Activated T-cell treated with anti-CD3 and anti-CD28 coated beads, Interleukin-2, amount 50 U/mL, for 1 hour (primary cell): Measurements from ENCODE around the gene TRIM65.
"Not testable (repeated sequence)": the region's sequence is repeated elsewhere in the genome, so short reads cannot be mapped to it uniquely, and the experiment has no call there.

Source experiments
- DNase-seq: peaks from one replicate; pipeline ENCODE4 v3.0.0-alpha.2; 2020

The TRIM65 gene

GRCh38 chr17:75875182-75875939 lies 21.4 kb downstream of the TRIM65 start:
- DNase-seq: no peak

- DNase-seq: no peak
Observed at GRCh38 chr17:75874323-75875181, 22.2 kb downstream of the TRIM65 start.

GRCh38 chr17:75873587-75874322 lies 23.0 kb downstream of the TRIM65 start:
- no peak for DNase-seq

- peak; percentile 60 for DNase-seq
Observed at GRCh38 chr17:75872434-75873351, 24.1 kb downstream of the TRIM65 start.

GRCh38 chr17:75870228-75870627 lies 26.5 kb downstream of the TRIM65 start:
- DNase-seq: not testable (repeated sequence)

- no peak for DNase-seq
Observed at GRCh38 chr17:75869282-75870141, 27.2 kb downstream of the TRIM65 start.

GRCh38 chr17:75868730-75869281 lies 27.9 kb downstream of the TRIM65 start:
- DNase-seq: not testable (repeated sequence)

- DNase-seq: not testable (repeated sequence)
Observed at GRCh38 chr17:75865404-75866188, 31.2 kb downstream of the TRIM65 start.

GRCh38 chr17:75864887-75865286 lies 31.9 kb downstream of the TRIM65 start:
- DNase-seq: not testable (repeated sequence)

GRCh38 chr17:75864448-75864871 lies 32.3 kb downstream of the TRIM65 start:
- peak; percentile 36 for DNase-seq

GRCh38 chr17:75861927-75862317 lies 34.8 kb downstream of the TRIM65 start:
- no peak for DNase-seq

GRCh38 chr17:75859358-75859757 lies 37.4 kb downstream of the TRIM65 start:
- not testable (repeated sequence) for DNase-seq

GRCh38 chr17:75856062-75856756 lies 40.5 kb downstream of the TRIM65 start:
- no peak for DNase-seq

- DNase-seq: peak; percentile 93
Observed at GRCh38 chr17:75855310-75856061, 41.3 kb downstream of the TRIM65 start, which contains the start of gene WBP2. TSS of gene WBP2 (minus strand) at chr17:75855335. CDS start at chr17:75855297, 38 bp downstream.

- no peak for DNase-seq
Observed at GRCh38 chr17:75854881-75855309, 41.9 kb downstream of the TRIM65 start.

- DNase-seq: no peak
Observed at GRCh38 chr17:75854101-75854748, 42.5 kb downstream of the TRIM65 start.

GRCh38 chr17:75853433-75853832 lies 43.3 kb downstream of the TRIM65 start:
- no peak for DNase-seq

- not testable (repeated sequence) for DNase-seq
Observed at GRCh38 chr17:75851693-75851991, 45.1 kb downstream of the TRIM65 start.
